OCI-LY1 (cell line): ENCODE data around the gene MPRIP.

ENCODE experiments used
- EZH2 ChIP-seq: fragments of 200-600 bp; sonication (generic), shearing (Covaris generic); IDR thresholded peaks from 2 replicates; pipeline ENCODE4 v1.8.0; 2017; ENCODE audit warnings: borderline replicate concordance, mixed run types, mild to moderate bottlenecking, antibody characterized with exemption, low read length, moderate library complexity, mixed read lengths
- TF ChIP-seq, protein P1 (sequence below): fragments of 200-600 bp; sonication (generic), shearing (Covaris generic); IDR thresholded peaks from 2 replicates; pipeline ENCODE4 v1.5.1; 2017; ENCODE audit warnings: mild to moderate bottlenecking, antibody characterized with exemption, low read length, moderate library complexity, mixed read lengths

DNA sequence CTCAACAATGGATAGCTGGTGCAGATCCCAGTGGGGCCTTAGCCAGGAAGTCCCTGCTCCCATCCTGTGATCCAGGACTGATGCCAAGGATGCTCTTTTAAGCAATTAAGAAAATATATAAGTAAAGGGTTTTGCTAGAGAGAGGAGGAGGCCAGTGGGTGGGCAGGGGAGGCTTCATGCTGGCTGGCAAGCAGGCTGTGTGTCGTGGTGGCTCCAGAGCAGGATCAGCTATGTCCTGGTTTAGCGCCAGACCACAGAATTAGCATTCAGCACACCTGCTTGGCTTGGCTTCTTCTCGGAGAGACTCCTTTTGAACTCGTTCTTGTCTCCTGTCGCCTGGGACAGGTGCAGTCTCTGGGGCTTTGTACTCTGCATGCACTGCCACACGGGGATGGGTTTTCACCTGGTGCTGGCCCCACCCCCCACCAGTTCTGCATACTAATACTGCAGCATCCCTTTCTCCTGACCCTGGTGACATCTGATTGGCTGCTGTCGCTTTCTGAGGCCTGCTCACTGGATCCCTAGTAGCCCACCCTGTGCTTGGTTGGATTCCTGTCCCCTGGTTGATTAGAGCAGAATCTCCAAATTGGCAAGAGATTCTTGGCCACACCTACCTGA, 97.8 kb downstream of the MPRIP start:
- no peak for TF ChIP-seq EZH2
- TF ChIP-seq, protein P1, sequence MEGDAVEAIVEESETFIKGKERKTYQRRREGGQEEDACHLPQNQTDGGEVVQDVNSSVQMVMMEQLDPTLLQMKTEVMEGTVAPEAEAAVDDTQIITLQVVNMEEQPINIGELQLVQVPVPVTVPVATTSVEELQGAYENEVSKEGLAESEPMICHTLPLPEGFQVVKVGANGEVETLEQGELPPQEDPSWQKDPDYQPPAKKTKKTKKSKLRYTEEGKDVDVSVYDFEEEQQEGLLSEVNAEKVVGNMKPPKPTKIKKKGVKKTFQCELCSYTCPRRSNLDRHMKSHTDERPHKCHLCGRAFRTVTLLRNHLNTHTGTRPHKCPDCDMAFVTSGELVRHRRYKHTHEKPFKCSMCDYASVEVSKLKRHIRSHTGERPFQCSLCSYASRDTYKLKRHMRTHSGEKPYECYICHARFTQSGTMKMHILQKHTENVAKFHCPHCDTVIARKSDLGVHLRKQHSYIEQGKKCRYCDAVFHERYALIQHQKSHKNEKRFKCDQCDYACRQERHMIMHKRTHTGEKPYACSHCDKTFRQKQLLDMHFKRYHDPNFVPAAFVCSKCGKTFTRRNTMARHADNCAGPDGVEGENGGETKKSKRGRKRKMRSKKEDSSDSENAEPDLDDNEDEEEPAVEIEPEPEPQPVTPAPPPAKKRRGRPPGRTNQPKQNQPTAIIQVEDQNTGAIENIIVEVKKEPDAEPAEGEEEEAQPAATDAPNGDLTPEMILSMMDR, result no peak
